ENCODE results near the gene MICB.
"Not testable (repeated sequence)": the region's sequence is repeated elsewhere in the genome, so short reads cannot be mapped to it uniquely, and the experiment has no call there.

MICB gene

GRCh38 chr6:31497531-31498476, at the start of gene MICB:
TSS of gene MICB (plus strand) at chr6:31498145. CDS start at chr6:31498194, 49 bp downstream.
- peak; percentile 67 for DNase-seq

- DNase-seq, result no peak
Observed at GRCh38 chr6:31450751-31451150, 47.2 kb upstream of the MICB start.

DNA sequence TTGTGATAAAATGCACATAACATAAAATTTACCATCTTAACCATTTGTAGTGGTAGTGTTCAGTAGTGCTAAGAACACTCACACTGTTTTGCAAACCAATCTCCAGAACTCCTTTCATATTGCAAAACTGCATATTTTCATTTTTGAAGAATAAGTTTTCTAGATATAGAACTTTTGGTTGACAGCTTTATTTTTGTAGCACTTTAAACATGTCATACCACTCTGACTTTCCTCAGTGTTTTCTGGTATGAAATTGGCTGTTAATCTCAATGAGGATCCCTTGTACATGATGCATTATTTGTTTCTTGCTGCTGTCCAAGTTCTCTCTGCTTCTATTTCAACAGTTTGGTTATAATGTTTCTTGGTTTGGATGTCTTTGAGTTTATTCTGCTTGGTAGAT, 45.1 kb upstream of the MICB start:
- no peak for DNase-seq

DNA sequence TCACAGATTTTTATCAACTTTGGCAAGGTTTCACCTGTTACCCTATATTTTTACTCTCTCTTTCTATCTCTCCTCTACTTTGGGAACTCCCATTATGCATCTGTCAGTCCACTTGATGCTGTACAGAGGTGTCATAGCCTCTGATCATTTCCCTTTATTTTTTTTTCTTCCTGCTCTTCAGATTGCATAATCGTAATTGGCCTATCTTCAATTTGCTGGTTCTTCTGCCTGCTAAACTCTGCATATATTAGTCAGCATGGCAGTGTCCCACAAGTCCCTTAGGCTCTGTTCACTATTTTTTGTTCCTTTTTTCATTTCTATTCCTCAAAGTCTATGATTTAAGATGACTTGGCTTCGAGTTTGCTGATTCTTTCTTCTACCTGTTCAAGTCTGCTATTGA, 44.7 kb upstream of the MICB start:
- no peak for DNase-seq

DNA sequence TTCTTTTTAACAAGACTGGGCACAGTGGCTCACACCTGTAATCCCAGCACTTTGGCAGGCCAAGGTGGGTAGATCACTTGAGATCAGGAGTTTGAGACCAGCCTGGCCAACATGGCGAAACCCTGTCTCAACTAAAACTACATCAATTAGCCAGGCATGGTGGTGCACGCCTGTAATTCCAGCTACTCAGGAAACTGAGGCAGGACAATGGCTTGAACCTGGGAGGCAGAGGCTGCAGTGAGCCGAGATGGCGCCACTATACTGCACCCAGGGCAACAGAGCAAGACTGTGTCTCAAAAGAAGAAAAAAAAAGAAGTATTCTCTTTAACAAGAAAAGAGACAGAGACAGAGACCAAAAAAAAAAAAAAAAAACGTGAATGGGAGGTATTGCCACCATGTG, 38.1 kb upstream of the MICB start:
- DNase-seq, result not testable (repeated sequence)

DNA sequence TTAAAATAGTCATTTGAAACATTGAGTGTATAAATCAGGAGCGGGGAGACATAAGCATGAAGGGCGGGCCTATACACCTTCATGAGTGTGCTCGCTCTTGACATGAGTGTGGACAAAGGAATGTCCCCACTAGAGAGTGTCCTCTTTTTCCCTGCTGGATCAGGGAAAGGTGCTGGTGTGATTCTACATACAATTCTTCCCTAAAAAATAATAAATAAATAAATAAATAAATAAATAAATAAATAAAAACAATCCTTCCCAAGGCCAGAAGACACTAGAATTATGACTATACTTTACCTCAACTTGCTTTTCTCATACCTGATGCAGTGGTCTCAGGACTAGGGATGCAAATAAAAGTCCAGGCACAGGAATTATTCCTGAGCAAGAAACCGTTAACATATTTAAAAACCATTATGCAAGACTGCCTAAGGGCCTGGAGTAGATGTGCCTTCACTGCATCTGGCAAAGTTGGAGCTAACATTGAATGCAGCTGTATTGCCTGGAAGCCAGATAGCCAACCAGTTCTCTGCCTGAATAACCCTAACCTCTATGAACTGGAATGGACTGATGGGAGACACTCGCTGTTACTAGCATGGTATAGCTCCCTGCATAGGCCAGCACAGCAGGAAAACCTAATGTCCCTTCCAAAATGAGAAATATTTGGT, 37.5 kb upstream of the MICB start:
- DNase-seq, result no peak

DNA sequence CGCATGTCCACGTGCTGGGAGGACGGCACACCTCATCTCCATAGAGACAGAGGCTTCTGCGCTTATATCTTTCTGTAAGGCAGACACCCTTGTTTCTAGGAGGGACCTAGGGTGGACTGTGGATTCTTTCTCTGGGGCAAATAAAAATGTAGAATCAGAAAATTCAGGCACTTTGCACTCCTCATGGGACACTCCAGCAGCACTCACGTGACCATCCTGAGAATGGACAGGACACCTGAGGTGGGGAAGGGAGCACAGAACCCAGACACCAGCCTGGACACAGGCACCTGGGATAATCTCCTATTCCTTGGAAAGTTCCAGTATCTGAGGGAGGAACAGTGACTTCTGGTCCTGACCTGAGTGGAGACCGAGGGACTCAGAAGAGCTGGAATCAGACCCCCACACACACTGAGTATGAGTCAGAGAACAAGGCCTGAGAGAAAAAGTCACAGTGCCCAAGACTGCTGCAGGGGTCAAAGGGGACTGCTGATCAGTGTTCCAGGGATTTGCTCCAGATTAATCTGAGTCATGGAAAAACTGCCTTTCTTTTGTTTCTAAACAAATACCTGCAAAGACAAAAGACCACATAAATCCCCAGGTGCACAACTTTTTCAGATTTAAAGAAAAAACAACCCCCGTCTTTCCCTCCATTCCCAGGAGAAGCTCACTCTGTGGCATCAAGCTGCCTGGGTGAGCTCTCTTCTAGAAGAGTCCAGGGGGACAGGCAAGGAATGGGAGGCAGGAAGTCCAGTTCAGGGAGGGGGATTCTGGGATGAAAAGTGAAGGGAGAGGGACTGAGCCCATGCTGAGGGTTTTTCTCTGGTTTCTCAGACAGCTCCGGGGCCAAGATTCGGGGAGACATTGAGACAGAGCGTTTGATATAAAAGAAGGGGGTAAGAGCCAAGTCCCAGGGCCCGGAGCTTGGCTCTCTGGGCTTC, 35.6 kb upstream of the MICB start:
- DNase-seq, result no peak

DNA sequence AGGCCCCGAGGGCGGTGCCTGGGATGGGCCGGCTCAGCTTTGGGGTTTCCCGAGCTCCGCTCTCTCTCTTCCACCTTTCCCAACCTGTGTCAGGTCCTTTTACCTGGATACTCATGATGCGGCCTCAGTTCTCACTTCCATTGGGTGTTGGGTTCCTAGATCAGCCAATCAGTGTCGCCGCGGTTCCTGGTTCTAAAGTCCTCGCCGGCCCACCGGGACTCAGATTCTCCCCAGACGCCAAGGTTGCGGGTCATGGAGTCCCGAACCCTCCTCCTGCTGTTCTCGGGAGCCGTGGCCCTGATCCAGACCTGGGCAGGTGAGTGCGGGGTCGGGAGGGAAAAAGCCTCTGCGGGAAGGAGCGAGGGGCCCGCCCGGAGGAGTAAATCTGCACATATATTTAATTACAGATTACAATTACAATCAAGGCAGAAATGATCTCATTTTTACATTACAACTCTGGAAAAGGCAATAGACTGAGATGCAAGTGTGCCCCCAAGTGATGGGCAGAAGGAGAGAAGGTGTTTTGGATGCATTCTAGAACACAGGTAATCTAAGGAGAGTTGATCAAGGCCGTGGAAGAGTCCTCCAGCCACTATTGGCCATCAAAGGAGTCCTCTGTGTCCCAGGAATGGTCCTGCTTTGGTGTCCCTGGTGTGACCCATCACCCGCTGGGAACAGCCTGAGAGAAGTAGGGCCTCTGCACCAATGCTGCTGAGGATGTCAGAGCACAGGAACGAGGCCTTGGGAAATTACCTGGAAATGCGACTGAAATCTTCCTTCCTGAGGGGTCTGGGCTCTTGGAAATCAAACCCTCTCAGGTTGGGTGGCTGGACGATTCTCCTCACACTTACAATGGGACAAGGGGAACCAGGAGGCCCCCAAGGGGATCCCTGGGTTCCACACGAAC, 34.7 kb upstream of the MICB start:
- peak; percentile 90 for DNase-seq

DNA sequence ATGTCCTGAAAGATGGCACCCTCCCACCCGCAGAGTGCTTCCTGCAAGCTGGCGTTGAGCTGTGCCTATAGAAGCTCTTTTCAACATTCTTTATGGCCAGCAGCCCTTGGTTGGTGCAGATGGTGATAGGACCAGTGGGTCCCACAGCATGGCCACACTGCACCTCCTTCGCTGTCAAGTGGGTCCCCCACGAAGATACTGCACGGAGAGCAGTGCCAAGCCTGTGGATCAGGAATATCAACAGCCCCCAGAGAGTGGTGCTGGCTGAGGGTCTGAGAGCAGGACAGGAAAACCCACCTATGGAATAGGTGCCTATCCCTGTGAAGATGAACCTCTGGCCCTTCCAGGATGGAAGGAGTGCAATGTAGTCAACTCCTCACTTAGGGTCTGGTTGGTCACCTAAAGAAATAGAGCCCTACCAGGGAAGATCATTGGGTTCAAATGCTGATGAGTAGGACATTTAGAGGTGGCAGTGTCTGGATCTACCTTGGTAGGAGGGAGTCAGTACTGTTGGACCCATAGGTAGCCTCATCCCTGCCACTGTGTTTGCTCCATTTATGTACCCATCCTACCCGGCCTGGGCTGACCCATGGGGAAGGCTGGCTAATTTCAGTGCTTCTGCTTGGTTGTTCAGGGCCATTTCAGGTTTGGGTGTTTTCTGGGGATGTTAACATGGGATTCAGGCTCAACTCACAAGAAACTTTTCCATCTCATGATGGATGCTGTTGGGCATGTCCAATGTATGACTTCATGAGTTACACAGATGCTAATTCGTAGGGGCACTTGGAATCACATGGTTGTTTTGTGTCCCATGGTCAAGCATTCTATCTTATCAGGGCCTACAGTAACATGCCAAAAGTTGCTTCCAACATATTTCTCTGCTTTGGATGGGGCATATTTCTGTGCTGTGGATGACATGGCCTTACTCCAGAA, 33.4 kb upstream of the MICB start:
- DNase-seq, result no peak

DNA sequence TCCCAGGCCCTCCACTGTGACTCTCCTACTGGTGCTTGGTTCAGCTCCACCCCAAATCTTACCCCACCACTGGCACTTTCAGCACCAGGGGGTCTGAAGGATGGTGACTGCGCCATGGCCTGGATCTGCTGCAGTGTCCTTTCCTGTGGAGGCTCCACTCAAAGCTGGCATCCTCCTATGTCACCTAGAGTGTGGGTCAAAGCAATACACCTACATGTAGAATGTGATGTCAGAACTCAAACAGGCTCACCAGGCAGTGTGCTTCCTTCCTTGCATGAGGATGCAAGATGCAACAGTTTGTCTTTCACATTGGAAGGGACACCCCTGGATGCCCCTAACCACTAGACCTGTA, 32.8 kb upstream of the MICB start:
- no peak for DNase-seq

- no peak for DNase-seq
Observed at GRCh38 chr6:31465718-31466117, 32.2 kb upstream of the MICB start.

DNA sequence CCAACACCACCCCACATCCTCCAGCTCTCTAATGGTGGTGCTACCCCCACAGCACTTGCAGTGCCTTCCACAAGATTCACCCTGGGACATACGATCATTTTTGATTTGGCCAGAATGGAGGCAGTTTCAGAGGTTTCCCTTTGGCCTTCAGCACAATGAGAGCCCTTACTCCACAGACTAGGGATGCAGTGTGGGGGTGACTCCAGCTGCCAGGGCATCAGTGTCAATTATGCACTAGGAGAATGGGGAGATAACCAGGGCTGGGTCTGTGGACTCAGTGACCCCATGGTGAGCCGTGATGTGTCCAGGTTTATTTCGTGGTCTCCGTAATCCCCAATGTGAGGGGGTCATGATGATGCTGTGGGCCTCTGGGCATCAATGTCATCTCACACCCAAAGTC, 31.5 kb upstream of the MICB start:
- no peak for DNase-seq

DNA sequence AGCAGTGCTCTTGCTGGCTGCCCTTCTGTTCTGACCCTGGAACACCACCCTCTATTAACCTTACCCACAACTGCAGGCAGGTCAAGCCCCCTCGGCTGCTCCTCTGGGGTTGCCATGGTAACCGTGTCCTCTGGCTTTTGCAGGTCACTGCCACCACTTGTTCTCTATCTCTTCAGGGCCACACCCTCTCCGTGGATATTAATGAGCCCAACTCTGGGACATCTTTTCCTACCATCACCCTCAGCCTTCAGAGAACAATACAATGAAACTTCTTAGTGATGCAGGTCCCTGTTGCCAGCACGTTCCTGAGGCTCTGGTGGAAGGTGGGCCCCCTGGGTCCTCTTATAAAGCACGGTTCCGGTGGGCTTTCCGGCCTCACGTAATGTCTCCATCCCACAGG, 30.8 kb upstream of the MICB start:
- DNase-seq, result peak; percentile 12

GRCh38 chr6:31468311-31468710, 29.6 kb upstream of the MICB start:
- no peak for DNase-seq

- DNase-seq, result no peak
Observed at GRCh38 chr6:31470801-31471200, 27.1 kb upstream of the MICB start.

GRCh38 chr6:31471711-31472110, 26.2 kb upstream of the MICB start:
- DNase-seq, result no peak

GRCh38 chr6:31472259-31472658, 25.7 kb upstream of the MICB start:
- no peak for DNase-seq

DNA sequence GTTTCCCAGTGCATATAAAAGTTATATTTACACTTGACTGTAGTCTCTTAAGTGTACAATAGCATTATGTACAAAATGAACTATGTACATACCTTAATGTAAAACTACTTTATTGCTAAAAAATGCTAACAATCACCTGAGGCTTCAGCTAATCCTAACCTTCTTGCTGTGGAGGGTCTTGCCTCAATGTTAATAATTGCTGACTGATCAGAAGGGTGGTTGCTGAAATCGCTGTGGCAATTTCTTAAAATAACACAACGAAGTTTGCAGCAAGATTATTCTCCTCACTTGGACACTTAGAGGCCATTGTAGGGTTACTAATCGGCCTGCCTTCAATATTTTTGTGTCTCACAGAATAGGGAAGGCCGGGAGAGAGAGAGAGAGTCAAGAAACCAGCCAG, 24.7 kb upstream of the MICB start:
- no peak for DNase-seq

DNA sequence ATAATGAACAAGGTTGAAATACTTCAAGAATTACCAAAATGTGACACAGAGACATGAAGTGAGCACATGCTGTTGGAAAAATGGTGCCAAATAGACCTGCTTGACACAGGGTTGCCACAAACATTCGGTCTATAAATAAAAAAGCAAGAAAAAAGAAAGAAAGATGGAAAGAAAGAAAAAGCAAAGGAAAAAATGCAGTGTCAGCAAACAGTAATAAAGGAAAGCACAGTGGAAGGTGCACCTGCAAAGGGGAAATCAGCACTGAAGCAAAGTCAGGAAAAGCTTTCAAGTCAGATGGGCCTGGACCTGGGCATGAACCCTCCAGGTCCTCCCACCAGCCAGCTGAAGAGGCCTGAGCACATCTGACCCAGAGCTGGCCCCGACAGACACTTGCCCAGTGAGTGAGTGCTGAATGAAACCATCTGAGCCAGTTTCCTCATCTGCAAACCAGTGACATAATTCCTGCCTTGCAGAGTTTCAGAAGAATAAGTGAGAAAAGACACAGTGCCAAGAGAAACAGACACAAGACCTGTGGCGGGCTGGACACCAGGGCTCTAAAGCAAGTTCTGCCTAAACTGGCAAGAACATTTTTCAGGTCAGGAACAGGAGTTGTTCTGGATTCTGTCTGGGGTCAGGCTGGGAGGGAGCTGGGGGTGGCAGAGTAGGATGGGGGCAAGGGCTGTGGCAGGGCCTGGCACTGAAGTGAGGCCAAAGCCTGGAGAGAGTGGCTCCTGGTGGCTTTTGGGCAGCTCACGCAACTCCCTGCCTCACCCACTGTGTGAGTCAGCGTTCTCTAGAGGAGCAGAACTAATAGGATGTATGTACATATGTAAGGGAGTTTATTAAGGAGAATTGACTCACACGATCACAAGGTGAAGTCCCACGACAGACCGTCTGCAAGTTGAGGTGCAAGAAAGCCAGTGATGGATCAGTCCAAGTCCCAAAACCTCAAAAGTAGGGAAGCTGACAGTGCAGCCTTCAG, 23.9 kb upstream of the MICB start:
- DNase-seq, result no peak

DNA sequence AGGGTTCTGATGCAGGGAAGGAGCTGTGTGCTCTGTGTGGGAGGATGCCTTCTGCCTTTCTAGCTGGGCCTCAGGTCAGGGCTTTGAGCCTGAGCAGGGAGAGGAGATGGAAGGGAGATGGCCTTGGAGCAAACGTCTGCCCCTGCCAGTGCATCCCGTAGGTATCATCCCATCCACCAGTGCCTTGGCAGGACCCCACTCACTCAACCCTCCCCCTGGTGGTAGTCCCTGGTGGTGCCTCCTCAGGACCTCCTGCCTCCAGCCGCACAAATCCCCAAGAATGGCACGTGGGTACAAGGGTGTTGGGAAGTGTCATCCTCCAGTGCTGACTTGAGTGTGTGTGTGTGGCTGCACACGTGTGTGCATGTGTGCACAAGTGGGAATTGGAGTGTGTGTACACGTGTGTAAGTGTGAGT, 23.1 kb upstream of the MICB start:
- no peak for DNase-seq
